IMR-90 (cell line): Measurements from ENCODE around the gene CCN5. TPM values are rescaled to one million over a fixed set of nuclear protein-coding genes. Genes with fewer than 3 reads are reported as not detected.

ENCODE experiments used
- ATAC-seq: fragments of 200-7000 bp; cut with Tn5 transposase; 2 replicates; pipeline ENCODE4 v1.9.1; 2020; ENCODE audit warnings: low read depth, mild to moderate bottlenecking, moderate library complexity
- BruUV-seq: library from RNA; stranded (reverse); fragments of 400-500 nt; replicated peaks from 2 replicates; lab custom pipeline; 2021; lab: Mats Ljungman, UMichigan
- CTCF ChIA-PET: fragments of 300-600 bp; formaldehyde crosslinking; extraction: SDS; loops from one replicate; lab custom pipeline; 2021; ENCODE audit warnings: antibody characterized with exemption; lab: Yijun Ruan, JAX
- POLR2A ChIA-PET: fragments of 300-600 bp; sonication (Branson Sonifier 250); formaldehyde crosslinking; loops from one replicate; lab custom pipeline; 2022; ENCODE audit warnings: antibody characterized with exemption; ENCODE audit not compliant: unreplicated experiment; lab: Charles Lee
- DNase-seq: peaks from one replicate; pipeline ENCODE4 v3.0.0; 2013
- H2AFZ ChIP-seq: replicated peaks from 2 replicates; pipeline ENCODE3; 2013; ENCODE audit warnings: low read length, mild to moderate bottlenecking; ENCODE audit not compliant: poor library complexity
- H2AK5ac ChIP-seq: 2 replicates; pipeline ENCODE4 v1.6.1; 2013; ENCODE audit warnings: low read depth, low read length, inconsistent platforms
- H2AK9ac ChIP-seq: replicated peaks from 2 replicates; pipeline ENCODE3; 2013; ENCODE audit warnings: mild to moderate bottlenecking, low read depth, low read length, moderate library complexity; ENCODE audit not compliant: poor library complexity
- H2BK120ac ChIP-seq: 2 replicates; pipeline ENCODE4 v1.6.1; 2013; ENCODE audit warnings: low read depth, low read length, inconsistent platforms
- H2BK15ac ChIP-seq: 3 replicates; pipeline ENCODE4 v1.6.1; 2013; ENCODE audit warnings: low read depth, low read length, inconsistent platforms
- H2BK20ac ChIP-seq: 2 replicates; pipeline ENCODE4 v1.6.1; 2013; ENCODE audit warnings: low read depth, mild to moderate bottlenecking, inconsistent platforms, low read length, moderate library complexity
- H2BK5ac ChIP-seq: 2 replicates; pipeline ENCODE4 v1.6.1; 2013; ENCODE audit warnings: mild to moderate bottlenecking, low read depth, low read length, inconsistent platforms; ENCODE audit not compliant: poor library complexity, severe bottlenecking
- H3K14ac ChIP-seq: replicated peaks from 2 replicates; pipeline ENCODE4 v1.6.1; 2013; ENCODE audit warnings: low read depth, low read length, inconsistent platforms
- H3K18ac ChIP-seq: 2 replicates; pipeline ENCODE4 v1.6.1; 2013; ENCODE audit warnings: low read depth, low read length, control low read depth
- H3K23ac ChIP-seq: 2 replicates; pipeline ENCODE4 v1.6.1; 2013; ENCODE audit warnings: low read depth, low read length, inconsistent platforms
- H3K27ac ChIP-seq: 2 replicates; pipeline ENCODE4 v1.5.1; 2013; ENCODE audit warnings: mild to moderate bottlenecking, control low read depth, low read length; ENCODE audit not compliant: insufficient read depth
- H3K27me3 ChIP-seq: 2 replicates; pipeline ENCODE4 v1.6.1; 2013; ENCODE audit warnings: low read length; ENCODE audit not compliant: control insufficient read depth, insufficient read depth
- H3K36me3 ChIP-seq: 2 replicates; pipeline ENCODE4 v1.6.1; 2013; ENCODE audit warnings: low read length, mixed read lengths; ENCODE audit not compliant: control insufficient read depth, insufficient read depth
- H3K4ac ChIP-seq: 2 replicates; pipeline ENCODE4 v1.6.1; 2013; ENCODE audit warnings: low read depth, low read length, inconsistent platforms
- H3K4me1 ChIP-seq: 2 replicates; pipeline ENCODE4 v1.6.1; 2013; ENCODE audit warnings: low read length, mixed read lengths; ENCODE audit not compliant: control insufficient read depth, insufficient read depth
- H3K4me2 ChIP-seq: 2 replicates; pipeline ENCODE4 v1.6.1; 2013; ENCODE audit warnings: low read depth, mild to moderate bottlenecking, control low read depth, low read length, moderate library complexity
- H3K4me3 ChIP-seq: 2 replicates; pipeline ENCODE4 v1.5.1; 2013; ENCODE audit warnings: low read depth, mild to moderate bottlenecking, control low read depth, low read length, moderate library complexity; ENCODE audit not compliant: insufficient read depth
- H3K56ac ChIP-seq: 2 replicates; pipeline ENCODE4 v1.6.1; 2013; ENCODE audit warnings: low read length, inconsistent platforms; ENCODE audit not compliant: insufficient read depth; ENCODE audit errors: extremely low read depth
- H3K79me1 ChIP-seq, 2 experiments: 2 replicates each; pipeline ENCODE4 v1.6.1; 2013; ENCODE audit warnings: low read length in 2 of 2, inconsistent platforms in 1 of 2, low read depth in 1 of 2
- H3K9ac ChIP-seq: 2 replicates; pipeline ENCODE4 v1.6.1; 2013; ENCODE audit warnings: low read depth, low read length, control low read depth
- H3K9me1 ChIP-seq: 2 replicates; pipeline ENCODE4 v1.6.1; 2013; ENCODE audit warnings: low read length, inconsistent platforms; ENCODE audit not compliant: insufficient read depth
- H3K9me3 ChIP-seq: 2 replicates; pipeline ENCODE4 v1.6.1; 2013; ENCODE audit warnings: low read length; ENCODE audit not compliant: control insufficient read depth, insufficient read depth
- H4K20me1 ChIP-seq: 2 replicates; pipeline ENCODE4 v1.6.1; 2013; ENCODE audit warnings: low read length, inconsistent platforms; ENCODE audit not compliant: insufficient read depth
- H4K5ac ChIP-seq: 2 replicates; pipeline ENCODE4 v1.6.1; 2013; ENCODE audit warnings: mild to moderate bottlenecking, low read depth, low read length, control low read depth
- H4K8ac ChIP-seq, 2 experiments: 2 replicates each; pipeline ENCODE4 v1.6.1; 2013; ENCODE audit warnings: low read depth in 2 of 2, low read length in 2 of 2, control low read depth in 1 of 2, inconsistent platforms in 1 of 2
- H4K91ac ChIP-seq: 2 replicates; pipeline ENCODE4 v1.6.1; 2013; ENCODE audit warnings: low read depth, low read length, inconsistent platforms; ENCODE audit not compliant: insufficient read depth
- MAZ ChIP-seq: IDR thresholded peaks from 2 replicates; pipeline ENCODE4 v1.6.1; 2012; ENCODE audit warnings: low read depth, mild to moderate bottlenecking, low read length, improper control_type of control experiment, moderate library complexity, borderline replicate concordance
- MXI1 ChIP-seq: IDR thresholded peaks from 2 replicates; pipeline ENCODE4 v1.6.1; 2012; ENCODE audit warnings: low read depth, mild to moderate bottlenecking, low read length, moderate library complexity, borderline replicate concordance
- NFE2L2 ChIP-seq: fragments of 150-350 bp; IDR thresholded peaks from 2 replicates; pipeline ENCODE4 v1.6.1; 2016; ENCODE audit warnings: low read depth, mild to moderate bottlenecking, low read length
- RCOR1 ChIP-seq: IDR thresholded peaks from 2 replicates; pipeline ENCODE4 v1.6.1; 2012; ENCODE audit warnings: mild to moderate bottlenecking, low read length, improper control_type of control experiment; ENCODE audit not compliant: insufficient replicate concordance
- SMC3 ChIP-seq: fragments of 150-350 bp; IDR thresholded peaks from 2 replicates; pipeline ENCODE4 v1.6.1; 2016; ENCODE audit warnings: low read depth, mild to moderate bottlenecking, antibody characterized with exemption, low read length, moderate library complexity
- WGBS, 2 experiments: methylation state at CpG; one replicate each; pipeline versions ENCODE4 v1.1.5 to v1.1.7; 2013; ENCODE audit warnings: missing lambda C conversion rate in 2 of 2; ENCODE audit not compliant: insufficient read length in 1 of 2; ENCODE audit errors: extremely low coverage in 2 of 2; 5-methylcytosine and 5-hydroxymethylcytosine counted together
- dilution Hi-C: fragments of 300-500 bp; cut with HindIII; formaldehyde crosslinking; loops from one replicate; pipeline ENCODE4 v1.14.3; 2018; ENCODE audit warnings: low sequenced_read_pairs; ENCODE audit not compliant: unreplicated experiment
- in situ Hi-C: fragments of 300-500 bp; cut with MboI; formaldehyde crosslinking; loops from 3 replicates; pipeline ENCODE4 v1.14.3; 2019; ENCODE audit warnings: low sequenced_read_pairs, inconsistent platforms, mixed read lengths
- intact Hi-C: fragments of 100-400 bp; cut with micrococcal nuclease; formaldehyde crosslinking; loops from 2 replicates; pipeline ENCODE4 v1.10.0; 2022
- polyA plus RNA-seq, 3 experiments: library from polyadenylated mRNA; depleted of rRNA; stranded (reverse); fragments of >200 nt; gene quantifications; 2 replicates each; pipeline ENCODE4 v1.2.3, GENCODE V29; 2012; ENCODE audit warnings: low replicate concordance in 1 of 3
- total RNA-seq: library from RNA; depleted of rRNA; stranded (reverse); fragments of >200 nt; gene quantifications from 2 replicates; pipeline ENCODE4 v1.2.3, GENCODE V29; 2012
- TF ChIP-seq, protein P1 (sequence below): fragments of 150-350 bp; IDR thresholded peaks from 2 replicates; pipeline ENCODE4 v1.6.1; 2016; ENCODE audit warnings: low read depth, mild to moderate bottlenecking, low read length, moderate library complexity, borderline replicate concordance
- TF ChIP-seq, protein P2 (sequence below): conservative IDR thresholded peaks from 2 replicates; pipeline ENCODE4 v1.5.1; 2012; ENCODE audit warnings: mild to moderate bottlenecking, low read depth, low read length, improper control_type of control experiment

CCN5 gene
- total and polyA plus RNA-seq, 2 of the 4 experiments (the other 2 are of a cell fraction) = not detected

GRCh38 chr20:44727039-44727438, 11.9 kb downstream of the CCN5 start:
- in situ Hi-C loops (no loop called here), dilution Hi-C loops (no loop called here), intact Hi-C loops (no loop called here)
- Histone ChIP-seq H3K36me3 (no peaks in the 10 kb centered on the region), H3K9me1 (no peaks in the 10 kb centered on the region), H4K8ac (no peak overlapping the region), H3K27me3 (no peaks in the 10 kb centered on the region; the same call in 1 of the 2 replicates), H3K4ac (no peak overlapping the region; the same call in 1 of the 2 replicates), H3K18ac (no peak overlapping the region), H2BK20ac (no peak overlapping the region), H3K4me1 (peaks cover 14% of the 10 kb centered on the region), H3K9ac (no peak overlapping the region), H2BK5ac (no peak overlapping the region), H2AK9ac (no peak overlapping the region), H3K27ac (no peak overlapping the region), H3K14ac (no peak overlapping the region), H2AFZ (no peak overlapping the region), H4K91ac (no peak overlapping the region; the same call in 1 of the 2 replicates), H4K20me1 (no peaks in the 10 kb centered on the region), H3K4me2 (no peak overlapping the region), H2BK120ac (no peak overlapping the region), H3K56ac (no peak overlapping the region), H3K23ac (no peak overlapping the region), H2AK5ac (peak overlapping the region; percentile 57; the same call in 1 of the 2 replicates), H4K5ac (no peak overlapping the region), H3K79me1 (no peaks in the 10 kb centered on the region), H2BK15ac (no peak overlapping the region), H3K4me3 (no peak overlapping the region), H3K9me3 (no peaks in the 10 kb centered on the region)
- no peak for DNase-seq
- ChIA-PET POLR2A (no interaction called here), CTCF (no interaction called here)
- no TSS peak for BruUV-seq
- 86% methylated on average over 9 of the region's 11 CpGs; no CpG with 5 or more reads in 1 of the 2 experiments for WGBS, 2 experiments
- TF ChIP-seq SMC3 = no peak
- no peak for TF ChIP-seq MXI1
- no peak for TF ChIP-seq NFE2L2
- TF ChIP-seq, protein P1, sequence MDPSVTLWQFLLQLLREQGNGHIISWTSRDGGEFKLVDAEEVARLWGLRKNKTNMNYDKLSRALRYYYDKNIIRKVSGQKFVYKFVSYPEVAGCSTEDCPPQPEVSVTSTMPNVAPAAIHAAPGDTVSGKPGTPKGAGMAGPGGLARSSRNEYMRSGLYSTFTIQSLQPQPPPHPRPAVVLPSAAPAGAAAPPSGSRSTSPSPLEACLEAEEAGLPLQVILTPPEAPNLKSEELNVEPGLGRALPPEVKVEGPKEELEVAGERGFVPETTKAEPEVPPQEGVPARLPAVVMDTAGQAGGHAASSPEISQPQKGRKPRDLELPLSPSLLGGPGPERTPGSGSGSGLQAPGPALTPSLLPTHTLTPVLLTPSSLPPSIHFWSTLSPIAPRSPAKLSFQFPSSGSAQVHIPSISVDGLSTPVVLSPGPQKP = no peak
- TF ChIP-seq MAZ = no peak
- no peak for TF ChIP-seq RCOR1
- TF ChIP-seq, protein P2, sequence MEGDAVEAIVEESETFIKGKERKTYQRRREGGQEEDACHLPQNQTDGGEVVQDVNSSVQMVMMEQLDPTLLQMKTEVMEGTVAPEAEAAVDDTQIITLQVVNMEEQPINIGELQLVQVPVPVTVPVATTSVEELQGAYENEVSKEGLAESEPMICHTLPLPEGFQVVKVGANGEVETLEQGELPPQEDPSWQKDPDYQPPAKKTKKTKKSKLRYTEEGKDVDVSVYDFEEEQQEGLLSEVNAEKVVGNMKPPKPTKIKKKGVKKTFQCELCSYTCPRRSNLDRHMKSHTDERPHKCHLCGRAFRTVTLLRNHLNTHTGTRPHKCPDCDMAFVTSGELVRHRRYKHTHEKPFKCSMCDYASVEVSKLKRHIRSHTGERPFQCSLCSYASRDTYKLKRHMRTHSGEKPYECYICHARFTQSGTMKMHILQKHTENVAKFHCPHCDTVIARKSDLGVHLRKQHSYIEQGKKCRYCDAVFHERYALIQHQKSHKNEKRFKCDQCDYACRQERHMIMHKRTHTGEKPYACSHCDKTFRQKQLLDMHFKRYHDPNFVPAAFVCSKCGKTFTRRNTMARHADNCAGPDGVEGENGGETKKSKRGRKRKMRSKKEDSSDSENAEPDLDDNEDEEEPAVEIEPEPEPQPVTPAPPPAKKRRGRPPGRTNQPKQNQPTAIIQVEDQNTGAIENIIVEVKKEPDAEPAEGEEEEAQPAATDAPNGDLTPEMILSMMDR = no peak
- no peak for ATAC-seq
